Neural progenitor cell (in vitro differentiated cells): Measurements from ENCODE around the gene ALDH5A1. TPM values are rescaled to one million over a fixed set of nuclear protein-coding genes. Genes with fewer than 3 reads are reported as not detected.
A peak's percentile ranks its signal among the peaks of the same experiment; 100 is the strongest.

ENCODE experiments used
- DNase-seq: peaks from one replicate; pipeline ENCODE4 v3.0.0-alpha.2; 2016; ENCODE audit warnings: low spot score
- H2AFZ ChIP-seq: fragments of 200-600 bp; sonication (generic); replicated peaks from 2 replicates; pipeline ENCODE4 v1.6.1; 2016; ENCODE audit warnings: antibody characterized with exemption
- H3F3A ChIP-seq: fragments of 200-600 bp; sonication (generic); 2 replicates; pipeline ENCODE4 v1.6.1; 2016; ENCODE audit warnings: antibody characterized with exemption, low read depth
- H3K27ac ChIP-seq: fragments of 200-600 bp; sonication (generic); 2 replicates; pipeline ENCODE4 v1.5.1; 2016; ENCODE audit warnings: mild to moderate bottlenecking
- H3K27me3 ChIP-seq: fragments of 200-600 bp; sonication (generic); 2 replicates; pipeline ENCODE4 v1.6.1; 2016; ENCODE audit warnings: mild to moderate bottlenecking, moderate library complexity
- H3K36me3 ChIP-seq: fragments of 200-600 bp; sonication (generic); 2 replicates; pipeline ENCODE4 v1.5.1; 2016
- H3K4me1 ChIP-seq: fragments of 200-600 bp; sonication (generic); 2 replicates; pipeline ENCODE4 v1.6.1; 2016; ENCODE audit warnings: mixed run types
- H3K4me2 ChIP-seq: fragments of 200-600 bp; sonication (generic); 2 replicates; pipeline ENCODE4 v1.6.1; 2016
- H3K4me3 ChIP-seq: fragments of 200-600 bp; sonication (generic); 2 replicates; pipeline ENCODE4 v1.5.1; 2016
- H3K79me2 ChIP-seq: fragments of 200-600 bp; sonication (generic); 2 replicates; pipeline ENCODE4 v1.6.1; 2016; ENCODE audit warnings: low read depth
- H3K9ac ChIP-seq: fragments of 200-600 bp; sonication (generic); 2 replicates; pipeline ENCODE4 v1.6.1; 2016
- H3K9me3 ChIP-seq: fragments of 200-600 bp; sonication (generic); 2 replicates; pipeline ENCODE4 v1.5.1; 2016; ENCODE audit warnings: low read depth
- H4K20me1 ChIP-seq: fragments of 200-600 bp; sonication (generic); 2 replicates; pipeline ENCODE4 v1.6.1; 2016; ENCODE audit warnings: low read depth
- H3K27ac Mint-ChIP-seq: 3 replicates; pipeline ENCODE4 v1.8.0; 2021; ENCODE audit warnings: mixed read lengths
- H3K27me3 Mint-ChIP-seq: 2 replicates; pipeline ENCODE4 v1.8.0; 2022; ENCODE audit warnings: low read depth, mild to moderate bottlenecking, inconsistent platforms, moderate library complexity, mixed read lengths; ENCODE audit not compliant: insufficient read depth
- H3K36me3 Mint-ChIP-seq: 3 replicates; pipeline ENCODE4 v1.8.0; 2021; ENCODE audit warnings: mixed read lengths
- H3K4me1 Mint-ChIP-seq: 3 replicates; pipeline ENCODE4 v1.8.0; 2021; ENCODE audit warnings: mixed read lengths
- H3K4me3 Mint-ChIP-seq: 3 replicates; pipeline ENCODE4 v1.8.0; 2021; ENCODE audit warnings: mild to moderate bottlenecking, moderate library complexity, mixed read lengths
- H3K9me3 Mint-ChIP-seq: 3 replicates; pipeline ENCODE4 v1.8.0; 2020; ENCODE audit warnings: mixed read lengths
- CTCF ChIP-seq: fragments of 200-600 bp; sonication (generic); IDR thresholded peaks from 2 replicates; pipeline ENCODE4 v1.5.1; 2017; ENCODE audit warnings: antibody characterized with exemption, mild to moderate bottlenecking
- EZH2 ChIP-seq: fragments of 200-600 bp; sonication (generic); IDR thresholded peaks from 2 replicates; pipeline ENCODE4 v1.6.1; 2017; ENCODE audit warnings: antibody characterized with exemption, mild to moderate bottlenecking, moderate library complexity
- EZH2phosphoT487 ChIP-seq: fragments of 200-600 bp; sonication (generic); IDR thresholded peaks from 2 replicates; pipeline ENCODE4 v1.6.1; 2017; ENCODE audit warnings: antibody characterized with exemption
- total RNA-seq: library from RNA; depleted of rRNA; stranded (reverse); fragments of >200 nt; gene quantifications from 2 replicates; pipeline ENCODE4 v1.2.3, GENCODE V29; 2015; ENCODE audit warnings: low replicate concordance

Gene ALDH5A1
- total RNA-seq, 1 donor from 2014 or later: 10.8 TPM

- Histone ChIP-seq H3K36me3 (no peaks in the 10 kb centered on the region), H3K4me1 (peaks cover 13% of the 10 kb centered on the region), H3K4me3 (no peak overlapping the region), H3F3A (peaks cover 7% of the 10 kb centered on the region), H3K9me3 (no peaks in the 10 kb centered on the region), H3K9ac (no peak overlapping the region), H3K27me3 (no peaks in the 10 kb centered on the region), H3K27ac (no peak overlapping the region), H3K4me2 (no peak overlapping the region), H4K20me1 (no peaks in the 10 kb centered on the region), H2AFZ (no peak overlapping the region), H3K79me2 (no peaks in the 10 kb centered on the region)
- Mint-ChIP-seq H3K9me3 (no peaks in the 10 kb centered on the region), H3K4me1 (peaks cover 6% of the 10 kb centered on the region), H3K27me3 (peaks cover 2% of the 10 kb centered on the region), H3K4me3 (no peak overlapping the region), H3K36me3 (no peaks in the 10 kb centered on the region), H3K27ac (no peak overlapping the region)
- no peak for DNase-seq
- TF ChIP-seq EZH2phosphoT487 (no peak), EZH2 (no peak), CTCF (no peak)
These were observed 50.4 kb downstream of the ALDH5A1 start for GRCh38 chr6:24545183-24545582.

- no peaks in the 10 kb centered on the region for H3K9me3 Mint-ChIP-seq
- no peaks in the 10 kb centered on the region for H3K36me3 Mint-ChIP-seq
- H3K4me1 ChIP-seq: peaks cover 13% of the 10 kb centered on the region
- H3K4me1 Mint-ChIP-seq: peaks cover 6% of the 10 kb centered on the region
- H4K20me1 ChIP-seq: no peaks in the 10 kb centered on the region
- no peak overlapping the region for H3K27ac ChIP-seq
- H3K36me3 ChIP-seq: no peaks in the 10 kb centered on the region
- no peaks in the 10 kb centered on the region for H3K9me3 ChIP-seq
- no peak overlapping the region for H2AFZ ChIP-seq
- peaks cover 2% of the 10 kb centered on the region for H3K27me3 Mint-ChIP-seq
- peaks cover 5% of the 10 kb centered on the region for H3F3A ChIP-seq
- TF ChIP-seq EZH2 (no peak), EZH2phosphoT487 (no peak), CTCF (no peak)
- no peaks in the 10 kb centered on the region for H3K27me3 ChIP-seq
- H3K27ac Mint-ChIP-seq: no peak overlapping the region
- DNase-seq: no peak
- H3K4me3 Mint-ChIP-seq: no peak overlapping the region
- H3K4me3 ChIP-seq: no peak overlapping the region
- no peaks in the 10 kb centered on the region for H3K79me2 ChIP-seq
- H3K4me2 ChIP-seq: no peak overlapping the region
- no peak overlapping the region for H3K9ac ChIP-seq
These were observed 50.9 kb downstream of the ALDH5A1 start for GRCh38 chr6:24545691-24546090.

- Histone ChIP-seq H3K4me1 (peaks cover 13% of the 10 kb centered on the region), H3K27me3 (no peaks in the 10 kb centered on the region), H2AFZ (no peak overlapping the region), H3K4me2 (no peak overlapping the region), H3K36me3 (no peaks in the 10 kb centered on the region), H3K9ac (no peak overlapping the region), H4K20me1 (no peaks in the 10 kb centered on the region), H3F3A (peaks cover 5% of the 10 kb centered on the region), H3K79me2 (no peaks in the 10 kb centered on the region), H3K27ac (no peak overlapping the region), H3K4me3 (no peak overlapping the region), H3K9me3 (no peaks in the 10 kb centered on the region)
- no peak for DNase-seq
- Mint-ChIP-seq H3K36me3 (no peaks in the 10 kb centered on the region), H3K4me3 (no peak overlapping the region), H3K27ac (no peak overlapping the region), H3K27me3 (peaks cover 2% of the 10 kb centered on the region), H3K4me1 (peaks cover 6% of the 10 kb centered on the region), H3K9me3 (no peaks in the 10 kb centered on the region)
- TF ChIP-seq EZH2 (no peak), EZH2phosphoT487 (no peak), CTCF (no peak)
These were observed 51.7 kb downstream of the ALDH5A1 start for GRCh38 chr6:24546439-24546838.

GRCh38 chr6:24547243-24547642, 52.5 kb downstream of the ALDH5A1 start:
- H3K36me3 Mint-ChIP-seq: no peaks in the 10 kb centered on the region
- H3K36me3 ChIP-seq: no peaks in the 10 kb centered on the region
- DNase-seq: peak; percentile 67
- no peaks in the 10 kb centered on the region for H3K9me3 ChIP-seq
- H3K9me3 Mint-ChIP-seq: no peaks in the 10 kb centered on the region
- H3K27me3 Mint-ChIP-seq: peaks cover 2% of the 10 kb centered on the region
- H3K79me2 ChIP-seq: no peaks in the 10 kb centered on the region
- H3K27ac ChIP-seq: no peak overlapping the region
- no peak overlapping the region for H3K4me3 Mint-ChIP-seq
- no peak overlapping the region for H3K4me3 ChIP-seq
- peaks cover 13% of the 10 kb centered on the region for H3K4me1 ChIP-seq
- peak overlapping the region; percentile 54 for H2AFZ ChIP-seq
- peaks cover 6% of the 10 kb centered on the region for H3K4me1 Mint-ChIP-seq
- no peaks in the 10 kb centered on the region for H3K27me3 ChIP-seq
- no peak overlapping the region for H3K9ac ChIP-seq
- peak; percentile 32 for TF ChIP-seq CTCF
- no peak for TF ChIP-seq EZH2
- peak overlapping the region; percentile 45 for H3K4me2 ChIP-seq
- H3F3A ChIP-seq: peaks cover 5% of the 10 kb centered on the region
- H3K27ac Mint-ChIP-seq: no peak overlapping the region
- no peaks in the 10 kb centered on the region for H4K20me1 ChIP-seq
